ENCODE data around the gene CARMIL1.

Gene CARMIL1

GRCh38 chr6:25354078-25354932 lies 75.1 kb downstream of the CARMIL1 start (continued):
- TF ChIP-seq ZNF518A (tag by site-specific recombination; conservative IDR thresholded peaks at IDR 0.05; ENCODE audit: low read depth) (no peak), HIC1 (tag by site-specific recombination; IDR thresholded peaks at IDR 0.05) (peak; percentile 60; the same call in 1 of the 2 replicates), ZXDB (tag by site-specific recombination; IDR thresholded peaks at IDR 0.05) (no peak), ZNF391 (tag by site-specific recombination; IDR thresholded peaks at IDR 0.05; ENCODE audit: borderline replicate concordance, low read depth) (no peak), ZNF394 (tag by site-specific recombination; IDR thresholded peaks at IDR 0.05; ENCODE audit: borderline replicate concordance) (peak; percentile 30; the same call in 1 of the 2 replicates), ZNF837 (tag by site-specific recombination; IDR thresholded peaks at IDR 0.05) (no peak), TRIM28 (IDR thresholded peaks at IDR 0.05; ENCODE audit: borderline replicate concordance, low read length) (no peak), ZNF791 (tag by site-specific recombination; IDR thresholded peaks at IDR 0.05) (no peak), ZNF175 (tag by site-specific recombination; IDR thresholded peaks at IDR 0.05) (no peak), ZIC2 (tag by site-specific recombination; IDR thresholded peaks at IDR 0.05) (no peak), ZNF366 (tag by site-specific recombination; conservative IDR thresholded peaks at IDR 0.05) (peak; percentile 56), ZBTB7A (tag by site-specific recombination; IDR thresholded peaks at IDR 0.05; ENCODE audit: low read depth) (no peak), SP2 (tag by site-specific recombination; IDR thresholded peaks at IDR 0.05) (no peak), REPIN1 (tag by site-specific recombination; IDR thresholded peaks at IDR 0.05; ENCODE audit: low read depth) (no peak), SCRT2 (tag by site-specific recombination; IDR thresholded peaks at IDR 0.05) (no peak), ZNF558 (tag by site-specific recombination; IDR thresholded peaks at IDR 0.05) (0 out of 2 replicates have a peak, but pooled peaks have one; percentile 20), ZNF473 (tag by site-specific recombination; IDR thresholded peaks at IDR 0.05) (no peak), ZNF530 (tag by site-specific recombination; IDR thresholded peaks at IDR 0.05; ENCODE audit: low read depth) (no peak), ZNF214 (tag by site-specific recombination; IDR thresholded peaks at IDR 0.05; ENCODE audit: borderline replicate concordance) (no peak), ZNF596 (tag by site-specific recombination; IDR thresholded peaks at IDR 0.05) (no peak), KLF8 (tag by site-specific recombination; IDR thresholded peaks at IDR 0.05) (0 out of 2 replicates have a peak, but pooled peaks have one; percentile 17), MYNN (tag by site-specific recombination; IDR thresholded peaks at IDR 0.05; ENCODE audit: borderline replicate concordance) (no peak; the same call in 1 of the 2 replicates), PRDM1 (tag by site-specific recombination; IDR thresholded peaks at IDR 0.05) (peak; percentile 44; the same call in 1 of the 2 replicates), ZNF660 (tag by site-specific recombination; IDR thresholded peaks at IDR 0.05) (peak; percentile 37; the same call in 1 of the 2 replicates), ZNF157 (tag by site-specific recombination; IDR thresholded peaks at IDR 0.05) (no peak), ZNF610 (tag by site-specific recombination; IDR thresholded peaks at IDR 0.05; ENCODE audit: borderline replicate concordance) (no peak), INSM2 (tag by site-specific recombination; IDR thresholded peaks at IDR 0.05) (peak; percentile 65; the same call in 1 of the 2 replicates), ZNF777 (tag by site-specific recombination; IDR thresholded peaks at IDR 0.05; ENCODE audit: borderline replicate concordance) (no peak), ZNF132 (tag by site-specific recombination; IDR thresholded peaks at IDR 0.05; ENCODE audit: borderline replicate concordance) (no peak)
